GM12892 (cell line): ENCODE measurements around the gene SLC35G1.

Experiments used
- POLR2A ChIP-seq: IDR thresholded peaks from 2 replicates; pipeline ENCODE4 v1.6.1; 2011; ENCODE audit warnings: low read depth, low read length, control low read depth
- POLR2AphosphoS5 ChIP-seq: IDR thresholded peaks from 2 replicates; pipeline ENCODE4 v1.6.1; 2011; ENCODE audit warnings: low read depth, low read length, control low read depth

DNA sequence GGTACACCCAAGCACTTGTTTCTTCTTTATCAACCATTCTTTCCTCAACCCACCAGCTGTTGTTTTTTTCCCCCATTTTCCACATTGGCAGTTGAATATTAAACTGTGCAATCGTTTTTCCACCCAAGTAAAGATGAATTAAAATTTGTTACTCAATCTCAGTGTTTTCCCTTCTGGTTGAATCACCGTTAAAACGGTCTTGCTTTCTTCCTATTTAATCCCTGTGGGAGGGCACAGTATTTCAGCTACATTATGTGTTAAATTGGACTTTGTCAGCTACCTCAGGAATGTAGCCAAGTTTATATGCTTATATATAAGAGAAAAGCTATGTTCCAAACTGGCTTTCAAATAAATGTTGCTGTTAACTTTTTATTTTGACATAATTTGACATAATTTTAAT lies 19.9 kb downstream of the SLC35G1 start:
- TF ChIP-seq POLR2A (no peak), POLR2AphosphoS5 (no peak)
